GM18858 (cell line): ENCODE measurements around the gene SND1.

ENCODE experiments used
- ATAC-seq: cut with Tn5 transposase; IDR thresholded peaks from one replicate; pipeline ENCODE4 v1.9.1; 2021; ENCODE audit not compliant: unreplicated experiment

SND1 gene

DNA sequence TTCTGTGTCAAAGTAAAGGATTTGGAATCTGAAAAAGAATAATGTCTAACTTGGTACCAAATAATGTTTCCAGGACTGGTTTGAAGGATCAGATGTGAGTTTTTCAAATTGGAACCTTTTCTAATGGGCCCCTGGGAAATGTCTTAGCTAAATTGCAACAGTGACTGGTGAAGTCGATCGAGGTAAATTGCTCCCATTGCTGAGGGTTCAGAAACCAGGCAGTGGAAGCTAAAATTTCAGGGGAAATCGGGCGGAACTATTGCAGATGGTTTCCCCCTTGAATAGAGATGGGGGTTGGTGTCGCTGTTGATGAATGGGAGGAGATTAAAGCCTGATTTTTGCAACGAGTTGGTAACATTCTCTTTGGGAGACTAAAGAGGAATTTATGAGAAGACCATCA lies 112.7 kb downstream of the SND1 start:
- no peak for ATAC-seq

DNA sequence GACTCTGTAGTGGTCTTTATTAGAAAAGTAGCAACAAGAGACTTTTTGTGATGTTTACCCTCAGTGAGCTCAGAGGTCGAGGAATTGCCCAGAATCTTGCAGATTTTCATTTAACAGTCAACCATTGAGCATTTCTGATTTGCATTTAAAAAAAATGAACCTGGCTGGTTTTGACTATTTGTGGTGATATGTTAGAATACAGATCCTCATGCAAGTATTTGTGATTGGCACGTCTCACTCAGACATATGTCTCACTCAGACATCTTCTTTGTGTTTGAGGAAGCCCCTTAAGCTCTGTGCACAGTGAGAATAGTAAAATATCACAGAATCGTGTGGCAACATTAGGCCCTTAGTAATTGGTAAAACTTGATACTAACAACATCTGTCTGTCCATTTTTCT lies 113.2 kb downstream of the SND1 start:
- ATAC-seq: no peak

DNA sequence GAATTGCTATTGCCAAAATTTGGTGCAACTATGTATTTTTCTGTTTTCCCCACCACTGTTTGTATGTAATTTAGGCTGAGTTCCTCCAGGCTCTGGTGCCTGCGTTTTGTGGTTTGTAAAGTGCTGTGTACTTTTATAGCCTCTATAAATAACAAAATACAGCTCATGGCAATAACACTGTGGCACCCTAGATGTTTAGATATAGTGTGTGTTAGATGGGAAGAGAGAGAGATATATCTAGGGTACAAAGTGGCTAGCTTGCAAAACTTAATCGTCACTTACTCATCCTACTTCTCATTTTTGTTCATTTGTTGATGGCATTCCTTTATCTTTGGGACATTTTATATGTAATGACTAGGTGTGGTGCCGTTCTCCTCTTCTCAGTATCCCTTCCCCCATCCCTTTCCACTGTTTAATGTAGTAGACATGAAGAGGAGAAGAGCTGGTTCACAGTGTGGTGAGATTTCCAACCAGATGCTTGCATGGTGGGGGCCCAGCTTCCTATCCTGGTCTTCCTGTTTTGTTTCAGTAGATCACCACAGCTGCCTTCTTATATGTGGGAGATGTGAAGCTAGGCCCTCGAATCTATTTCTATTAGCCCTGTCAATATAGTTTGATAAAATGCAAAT lies 115.0 kb downstream of the SND1 start:
- no peak for ATAC-seq

DNA sequence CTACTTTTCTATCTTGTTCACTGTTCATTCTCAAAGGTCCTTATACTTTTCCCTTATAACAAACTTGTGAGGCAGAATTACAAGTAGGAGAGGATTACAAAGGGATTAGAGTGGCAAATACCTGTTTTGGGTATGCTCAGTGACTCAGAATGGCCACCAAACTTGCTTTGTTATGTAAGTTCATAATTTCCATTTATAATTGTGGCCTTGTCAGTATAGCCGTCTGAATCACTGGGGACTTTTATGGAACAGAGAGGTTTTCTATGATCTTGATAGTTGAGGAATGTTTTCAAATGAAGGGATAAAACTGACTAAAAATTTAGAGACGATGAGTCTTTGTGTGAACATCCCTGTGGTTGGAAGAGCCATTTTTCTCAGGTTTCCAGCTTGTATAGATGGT lies 116.2 kb downstream of the SND1 start:
- no peak for ATAC-seq

DNA sequence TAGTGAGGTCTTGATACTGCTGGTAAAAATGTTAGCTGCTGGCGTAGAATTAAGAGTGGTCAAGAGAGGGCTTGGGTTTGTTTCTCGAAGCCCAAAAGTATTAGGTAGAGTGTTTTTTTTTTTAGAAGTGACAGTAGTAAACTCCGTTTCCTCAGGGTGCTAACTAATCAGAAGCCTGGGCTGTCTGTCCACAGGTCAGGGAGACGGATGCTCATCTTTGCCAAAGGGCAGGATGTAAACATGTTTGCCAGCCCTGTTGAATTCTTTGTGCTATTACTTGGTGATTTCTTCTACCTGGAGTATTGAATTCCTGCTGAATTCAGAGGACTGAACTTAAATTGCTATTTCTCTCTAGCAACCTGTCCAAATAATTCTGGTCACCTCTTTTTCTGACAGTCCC lies 117.1 kb downstream of the SND1 start:
- no peak for ATAC-seq

DNA sequence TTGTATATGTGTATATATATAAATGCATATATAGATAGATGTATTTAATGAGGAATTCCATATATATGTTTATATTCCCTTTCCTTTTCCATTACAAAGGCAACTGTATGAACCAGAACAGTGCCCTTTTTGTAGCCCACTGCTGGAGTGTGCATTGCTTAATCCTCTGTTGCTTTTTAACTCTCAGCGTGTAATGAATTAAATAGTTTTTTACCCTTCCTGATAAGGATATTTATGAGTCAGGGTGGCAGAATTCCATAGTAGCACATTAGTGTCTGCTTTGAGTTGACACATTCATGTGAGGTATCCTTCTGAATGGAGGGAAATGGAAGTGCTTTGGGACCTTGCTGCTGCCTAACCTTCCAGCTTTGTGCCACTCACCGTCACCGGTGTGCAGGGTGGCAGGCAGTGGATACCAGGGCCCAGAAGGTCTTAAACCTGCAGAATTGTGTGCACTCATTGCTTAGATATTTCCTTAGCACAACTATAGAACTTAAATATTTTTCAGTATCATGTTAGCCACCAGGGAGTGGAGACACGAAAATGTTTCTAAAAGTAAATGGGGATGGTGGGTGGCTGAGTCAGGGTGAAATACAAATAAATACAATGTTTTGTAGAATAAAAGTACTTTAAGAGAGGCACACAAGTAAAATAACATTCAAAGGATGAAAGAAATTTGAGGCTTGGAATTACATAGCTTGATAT lies 117.9 kb downstream of the SND1 start:
- no peak for ATAC-seq

DNA sequence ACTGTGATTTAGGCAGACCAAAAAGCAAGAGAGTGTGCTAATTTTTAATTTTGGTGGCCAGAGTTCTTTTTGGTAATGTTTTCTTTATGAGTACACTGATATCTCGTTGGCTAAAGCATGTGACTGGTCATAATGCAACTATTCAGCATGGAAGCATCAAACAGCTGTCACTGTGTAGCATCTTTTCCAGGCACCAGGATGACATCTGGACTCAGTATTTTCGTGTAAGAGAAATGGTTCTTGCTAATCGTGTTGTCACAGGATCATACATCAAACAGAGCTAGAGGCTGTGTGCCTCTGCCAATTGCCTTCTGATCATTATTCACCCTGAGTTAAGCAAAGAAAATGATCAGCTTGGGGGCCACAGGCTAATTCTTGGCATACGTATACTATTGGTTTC lies 118.9 kb downstream of the SND1 start:
- no peak for ATAC-seq

DNA sequence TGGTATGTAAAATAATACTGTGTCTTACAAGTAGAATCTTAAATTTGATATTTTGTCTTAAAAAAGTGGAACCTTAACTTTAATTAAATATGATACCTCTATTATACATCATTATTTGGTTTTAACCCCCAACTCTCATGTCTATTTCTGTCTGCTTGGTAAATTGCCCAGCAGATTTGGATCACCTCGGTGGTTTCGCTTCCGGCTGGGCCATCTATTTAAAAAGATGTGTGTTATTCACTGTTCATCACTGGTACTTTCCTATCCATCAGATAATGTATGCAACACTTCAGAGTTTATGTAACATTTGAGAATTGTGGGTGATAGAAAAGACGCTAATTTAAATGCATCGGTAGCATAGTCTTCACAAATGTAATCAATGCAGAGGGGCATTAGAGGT lies 119.7 kb downstream of the SND1 start:
- ATAC-seq: peak; percentile 34

DNA sequence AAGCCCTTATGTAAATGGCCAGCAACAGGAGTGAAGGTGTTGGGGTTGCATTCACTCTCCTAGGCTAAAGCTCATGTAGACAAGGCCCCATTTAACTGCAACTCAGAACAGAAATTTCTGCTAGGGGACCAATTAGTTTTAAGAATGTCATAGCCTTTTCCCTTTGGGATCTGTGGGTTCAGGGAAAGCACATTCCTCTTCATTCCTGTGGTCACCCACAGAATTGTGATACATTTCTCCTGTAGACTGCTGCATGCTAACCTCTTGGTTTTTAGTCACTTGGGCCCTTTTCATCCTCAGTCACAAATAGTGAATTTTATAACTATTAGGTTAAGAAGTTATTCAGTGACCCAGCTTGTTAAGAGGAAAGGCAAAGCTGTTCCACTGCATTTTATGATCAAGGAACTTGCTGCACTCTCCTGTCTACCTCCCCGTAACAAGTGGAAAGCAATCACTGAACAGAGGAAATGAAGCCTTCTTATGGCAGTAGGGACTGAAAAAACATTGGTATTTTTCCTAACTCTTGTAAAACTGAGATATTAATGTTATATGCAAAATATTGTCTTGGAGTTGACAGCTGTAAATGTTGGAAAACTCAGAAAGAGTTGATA lies 124.9 kb downstream of the SND1 start:
- ATAC-seq: no peak

DNA sequence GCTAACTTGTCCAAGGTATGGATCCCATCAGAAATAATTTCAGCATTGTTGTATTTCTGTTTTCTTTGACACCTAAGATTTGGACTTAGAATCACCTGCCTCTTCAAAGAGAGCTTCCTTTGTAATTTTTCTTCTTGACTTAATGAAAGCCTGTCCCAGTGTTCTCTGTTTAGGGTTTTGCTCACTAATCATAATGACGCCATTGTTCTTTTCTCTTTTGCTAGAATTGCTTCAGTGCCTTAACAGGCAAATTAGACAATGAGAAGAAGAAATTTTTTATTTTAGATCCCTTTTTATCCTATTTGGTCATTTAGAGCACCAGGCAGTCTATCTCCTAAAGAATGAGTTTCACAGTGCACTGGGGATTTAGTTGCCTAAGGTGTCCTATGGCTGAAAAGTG lies 128.5 kb downstream of the SND1 start:
- ATAC-seq: no peak

DNA sequence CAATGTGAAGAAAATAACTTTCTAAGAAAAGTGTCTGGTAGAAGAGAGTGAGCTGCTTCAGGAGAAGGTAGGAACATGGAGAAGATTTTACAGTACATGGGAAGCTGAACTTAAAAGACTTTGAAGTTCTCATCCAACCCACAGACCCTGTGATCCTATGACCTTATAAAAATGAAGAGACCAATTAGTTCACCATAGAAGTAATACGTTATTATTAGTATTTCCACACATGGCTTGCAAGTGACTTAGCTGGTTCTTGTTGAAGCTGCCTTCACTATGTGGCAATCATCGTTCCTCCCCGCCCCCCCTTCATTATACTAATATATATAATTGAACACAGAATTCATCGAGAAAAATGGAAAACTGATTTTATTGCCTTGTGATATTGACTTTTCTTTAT lies 129.1 kb downstream of the SND1 start:
- ATAC-seq: no peak

DNA sequence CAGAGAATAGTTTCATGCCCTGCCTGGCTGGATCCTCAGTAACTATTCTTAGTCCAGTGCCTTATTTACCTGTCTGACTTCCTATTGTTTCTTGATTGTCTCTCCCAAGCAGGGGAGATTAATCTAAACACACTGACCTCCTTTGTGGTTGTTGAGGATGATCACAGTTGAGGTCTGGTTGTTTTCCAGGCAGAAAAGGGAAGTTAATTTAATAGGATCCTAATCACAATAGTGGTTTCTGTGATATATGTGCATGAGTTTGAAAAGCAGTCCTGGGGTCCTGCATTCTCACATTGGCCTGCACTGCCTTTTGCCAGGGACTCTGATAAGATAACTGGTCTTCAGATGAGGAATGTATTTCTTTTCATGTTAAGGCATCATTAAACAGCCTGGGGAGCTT lies 130.1 kb downstream of the SND1 start:
- ATAC-seq: no peak

DNA sequence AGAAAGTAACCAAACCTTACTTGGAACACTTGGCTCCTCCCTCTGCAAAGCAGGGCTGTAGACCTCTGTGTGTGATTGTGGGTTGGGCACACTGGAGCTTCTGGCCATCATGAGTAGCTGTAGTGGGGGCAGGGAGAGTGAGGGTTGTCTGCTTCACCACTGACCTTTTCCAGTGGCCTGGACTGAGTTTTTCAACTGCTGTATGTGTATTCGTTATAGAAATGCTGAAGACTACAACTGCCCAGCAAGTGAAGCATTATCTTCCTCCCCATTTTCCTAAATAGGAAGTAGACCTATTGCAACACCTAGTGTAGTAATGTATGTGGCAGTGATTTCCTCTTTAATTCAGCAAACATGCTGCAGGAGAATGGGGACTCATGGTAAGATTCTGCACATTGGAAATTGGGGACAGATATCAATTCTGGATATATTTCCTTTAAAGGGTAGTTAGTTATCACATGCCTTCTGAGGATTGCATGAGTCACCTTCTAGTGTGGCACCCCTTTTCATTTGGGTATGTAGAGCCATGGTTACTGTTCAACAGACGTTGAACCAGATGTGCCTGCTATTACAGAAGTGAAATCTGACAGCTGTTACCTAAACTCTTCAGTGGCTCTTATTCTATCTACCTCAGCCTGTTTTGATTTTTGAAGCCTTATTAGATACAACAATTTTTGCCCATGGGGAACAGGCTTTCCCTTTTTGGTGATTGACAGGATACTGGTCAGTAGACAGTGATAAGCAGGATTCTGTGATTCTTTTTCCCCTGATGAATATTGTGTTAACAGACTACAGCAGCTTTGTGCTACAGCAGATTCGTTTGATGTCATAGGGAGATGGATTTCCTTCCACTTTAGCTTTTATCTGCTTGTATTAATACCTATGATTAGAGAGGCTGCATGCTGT lies 130.9 kb downstream of the SND1 start:
- ATAC-seq: peak; percentile 86

DNA sequence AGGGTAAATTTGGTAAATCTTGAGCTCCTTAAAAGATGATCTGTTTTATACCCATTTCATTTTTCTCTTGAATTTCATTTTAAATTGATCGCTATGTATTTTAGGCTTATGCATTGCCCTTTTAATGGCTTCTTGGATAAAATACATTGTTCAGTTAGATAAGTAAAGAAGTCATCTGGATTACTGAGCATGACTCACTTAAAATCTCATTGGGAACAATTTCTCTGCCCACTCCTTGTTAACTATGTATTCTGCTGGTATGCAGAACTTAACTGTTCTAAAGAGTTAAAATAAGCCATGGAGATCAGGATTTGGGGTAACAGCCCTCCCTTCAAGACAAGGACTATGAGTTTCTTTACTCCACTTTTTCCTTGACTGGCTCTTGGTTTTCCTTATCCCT lies 134.2 kb downstream of the SND1 start:
- no peak for ATAC-seq

DNA sequence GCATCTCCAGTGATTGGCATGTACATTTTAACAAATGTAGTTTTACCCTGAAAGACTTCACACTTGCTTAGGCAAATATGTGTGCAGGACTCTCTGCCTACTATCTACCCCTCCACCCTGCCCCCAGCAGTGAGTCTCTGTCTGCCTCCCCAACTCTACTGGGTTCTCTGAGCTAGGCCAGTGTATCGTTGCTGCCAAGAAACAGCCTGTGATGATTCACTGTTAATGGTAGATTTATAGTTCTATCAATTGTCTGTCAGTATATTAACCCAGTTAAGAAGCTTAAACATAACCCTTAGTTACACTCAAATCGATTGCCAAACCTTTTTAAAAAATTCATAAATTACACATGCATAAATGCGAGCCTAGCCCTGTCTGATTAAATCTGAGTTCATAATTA lies 137.0 kb downstream of the SND1 start:
- no peak for ATAC-seq

DNA sequence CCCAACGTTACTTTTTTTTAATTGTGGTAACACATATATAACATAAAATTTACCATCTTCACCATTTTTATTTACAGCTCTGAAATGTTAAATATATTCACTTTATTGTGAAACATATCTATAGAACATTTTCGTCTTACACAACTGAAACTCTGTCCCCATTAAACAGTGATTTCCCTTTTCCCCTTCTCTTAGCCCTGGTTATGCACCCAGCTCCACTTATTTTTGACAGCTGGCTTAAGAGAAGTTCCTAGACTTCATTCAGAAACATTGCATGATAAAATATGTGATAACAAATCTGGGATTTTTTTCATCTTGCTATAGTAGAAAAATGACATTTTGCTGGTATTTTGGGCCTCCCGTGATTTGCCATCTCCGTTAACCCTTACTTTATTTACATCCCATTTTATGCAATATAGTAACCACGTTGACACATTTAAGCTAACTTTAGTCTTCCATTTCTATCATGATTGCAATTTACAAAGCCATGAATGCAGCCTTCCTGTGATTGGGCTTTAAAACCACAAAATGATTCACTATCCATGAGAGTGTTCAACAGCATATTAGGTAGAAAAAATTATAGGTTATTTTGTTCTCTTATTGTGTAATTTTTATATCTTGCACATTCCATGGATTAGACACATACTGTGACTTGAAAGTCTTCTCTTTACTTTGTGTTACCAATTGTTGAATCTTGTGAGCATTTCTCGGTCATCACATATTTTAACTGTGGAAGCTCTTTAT lies 139.6 kb downstream of the SND1 start:
- ATAC-seq: no peak

DNA sequence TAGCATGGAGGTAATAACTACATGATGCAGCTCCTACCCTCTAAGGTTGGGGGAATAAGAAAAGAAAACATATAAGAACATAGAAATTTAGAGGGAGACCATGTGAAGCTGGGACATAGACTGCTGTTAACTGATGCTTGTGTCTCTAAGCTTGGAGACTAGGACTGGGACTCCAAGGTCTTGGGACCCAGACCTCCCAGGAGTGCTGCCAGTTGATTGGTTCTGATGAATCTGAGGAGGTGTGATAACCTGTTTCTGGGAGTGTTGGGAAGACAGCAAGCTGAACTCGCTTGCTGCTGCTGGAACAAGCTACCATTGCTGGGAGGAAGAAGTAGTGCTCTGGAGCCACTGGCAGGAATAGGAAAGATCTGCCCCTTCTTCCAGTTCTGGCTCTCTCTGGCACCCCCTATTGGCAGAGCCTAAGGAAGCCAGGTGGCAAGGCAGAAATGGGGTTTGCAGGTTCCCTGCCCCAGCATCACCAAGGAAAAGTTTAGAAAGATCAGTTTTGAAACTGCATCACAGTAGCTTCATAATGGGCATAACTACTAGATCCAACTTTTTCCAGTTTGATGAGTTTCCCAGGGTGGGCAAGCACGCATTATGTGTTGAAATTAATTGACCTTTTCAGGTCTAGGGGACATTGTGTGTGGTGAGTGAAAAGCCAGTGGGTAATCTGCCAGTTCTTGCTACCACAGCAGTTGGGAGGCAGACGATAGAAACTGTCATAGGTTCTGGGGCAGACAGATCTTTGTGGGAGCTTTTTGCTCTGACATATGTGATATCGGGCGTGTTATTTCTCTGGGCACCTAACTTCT lies 140.7 kb downstream of the SND1 start:
- ATAC-seq: no peak

DNA sequence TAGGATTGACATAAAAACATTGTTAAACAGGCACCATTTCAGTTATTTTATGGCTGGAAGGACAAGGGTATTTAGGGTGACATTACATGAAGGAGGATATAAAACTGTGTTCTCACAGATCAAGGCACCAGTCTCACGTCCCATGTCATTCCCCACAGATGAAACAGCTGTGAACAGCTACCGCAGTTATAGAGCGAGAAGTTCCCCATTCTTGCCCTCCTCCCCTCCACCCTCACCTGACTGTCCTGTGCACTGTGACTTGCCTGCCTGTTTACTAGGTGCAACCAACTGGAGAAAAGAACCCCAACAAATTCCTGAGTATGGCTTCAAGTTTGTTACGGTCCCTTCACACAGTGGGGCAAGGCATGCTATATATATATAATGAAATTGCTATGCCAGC lies 141.6 kb downstream of the SND1 start:
- ATAC-seq: peak; percentile 68

DNA sequence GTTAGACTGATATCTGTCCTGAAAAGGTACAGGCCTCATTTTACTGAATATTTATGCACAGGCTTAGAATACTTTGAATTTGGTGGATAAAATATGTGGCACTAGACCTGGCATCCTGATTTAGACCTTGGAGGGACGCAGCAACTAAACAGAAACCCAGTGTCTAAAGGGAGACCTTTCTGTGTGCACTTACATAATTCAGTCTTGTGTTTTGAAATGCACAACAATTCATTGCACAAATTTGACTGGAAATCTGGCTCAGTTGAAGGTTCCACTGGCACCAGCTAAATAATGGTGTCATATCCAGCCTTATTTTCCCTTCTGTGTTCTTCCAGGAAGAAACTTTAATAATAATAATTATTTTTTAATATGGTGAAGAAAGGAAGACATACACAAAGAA lies 142.1 kb downstream of the SND1 start:
- no peak for ATAC-seq

DNA sequence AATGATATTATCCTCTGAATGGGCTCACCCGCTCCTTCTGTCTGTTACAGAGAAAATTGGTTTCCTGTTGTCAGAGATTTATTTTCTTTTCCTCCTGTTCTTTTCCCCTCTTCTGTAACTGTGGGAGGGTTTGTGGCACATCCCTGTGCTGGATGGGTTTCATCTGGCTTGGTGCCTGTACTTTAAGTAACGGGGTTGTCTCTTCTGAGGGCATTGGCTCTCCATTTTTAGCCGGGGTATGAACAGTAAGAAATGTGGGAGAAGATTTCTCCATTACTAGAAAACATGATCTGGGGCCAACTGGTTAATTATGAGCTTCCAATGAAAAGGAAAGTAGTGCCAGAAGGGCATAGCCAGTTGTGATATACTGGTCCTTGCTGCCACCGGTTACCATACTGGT lies 142.6 kb downstream of the SND1 start:
- ATAC-seq: no peak
